IPS-18a (cell line): ENCODE data around the gene GALNT1.
A peak's percentile ranks its signal among the peaks of the same experiment; 100 is the strongest.
"Not testable (repeated sequence)": the region's sequence is repeated elsewhere in the genome, so short reads cannot be mapped to it uniquely, and the experiment has no call there.

ENCODE experiments used
- H3K27ac ChIP-seq: one replicate; pipeline ENCODE4 v1.5.1; 2013; ENCODE audit warnings: low read length
- H3K27me3 ChIP-seq: one replicate; pipeline ENCODE4 v1.6.1; 2013; ENCODE audit warnings: mild to moderate bottlenecking, low read length; ENCODE audit not compliant: control insufficient read depth, insufficient read depth
- H3K36me3 ChIP-seq: one replicate; pipeline ENCODE4 v1.6.1; 2013; ENCODE audit warnings: low read depth, low read length; ENCODE audit not compliant: control insufficient read depth
- H3K4me1 ChIP-seq: one replicate; pipeline ENCODE4 v1.6.1; 2013; ENCODE audit warnings: low read depth, low read length; ENCODE audit not compliant: control insufficient read depth
- H3K4me3 ChIP-seq: one replicate; pipeline ENCODE4 v1.5.1; 2013; ENCODE audit warnings: low read length
- H3K9ac ChIP-seq: one replicate; pipeline ENCODE4 v1.6.1; 2013; ENCODE audit warnings: mild to moderate bottlenecking, low read length, moderate library complexity
- H3K9me3 ChIP-seq: one replicate; pipeline ENCODE4 v1.6.1; 2013; ENCODE audit warnings: low read depth, low read length; ENCODE audit not compliant: control insufficient read depth

The GALNT1 gene

DNA sequence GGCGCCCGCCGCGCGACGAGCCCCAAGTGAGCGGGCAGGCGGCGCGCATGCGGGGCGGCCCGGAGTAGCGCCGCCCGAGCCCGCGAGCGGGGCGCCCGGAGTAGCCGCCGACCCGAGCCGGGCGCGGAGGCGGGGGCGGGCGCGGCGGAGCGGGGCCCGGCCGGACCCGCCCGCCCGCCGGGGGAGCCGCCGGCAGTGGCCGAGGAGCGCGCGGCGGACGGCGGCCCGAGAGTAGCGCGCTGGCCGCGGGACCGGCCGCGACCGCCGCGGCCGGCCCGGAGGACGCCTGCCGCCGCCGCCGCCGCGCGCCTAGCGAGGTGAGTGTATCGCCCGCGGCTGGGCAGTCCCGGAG is at the start of gene GALNT1:
Gene GALNT1, plus strand, starts transcription at position 195 of the 352 bp plus-strand sequence. CDS start 72,923 bp downstream, outside the sequence.
- Histone ChIP-seq H3K9me3 (peaks cover 5% of the 10 kb centered on the region), H3K36me3 (no peaks in the 10 kb centered on the region), H3K4me3 (peak within 1 kb of the TSS; percentile 86), H3K9ac (peak within 1 kb of the TSS; percentile 76), H3K27ac (no peak within 1 kb of the TSS), H3K4me1 (peaks cover 14% of the 10 kb centered on the region), H3K27me3 (peaks cover 21% of the 10 kb centered on the region)

- H3K27me3 ChIP-seq: no peaks in the 10 kb centered on the region
- H3K9ac ChIP-seq: no peak overlapping the region
- no peaks in the 10 kb centered on the region for H3K4me1 ChIP-seq
- H3K27ac ChIP-seq: no peak overlapping the region
- no peak overlapping the region for H3K4me3 ChIP-seq
- H3K9me3 ChIP-seq: peaks cover 4% of the 10 kb centered on the region
- no peaks in the 10 kb centered on the region for H3K36me3 ChIP-seq
Observed at GRCh38 chr18:35533916-35534405, 47.6 kb upstream of the GALNT1 start.

GRCh38 chr18:35535297-35535696 is 46.2 kb upstream of the GALNT1 start:
- Histone ChIP-seq H3K27ac (no peak overlapping the region), H3K27me3 (no peaks in the 10 kb centered on the region), H3K9me3 (peaks cover 4% of the 10 kb centered on the region), H3K9ac (no peak overlapping the region), H3K4me1 (no peaks in the 10 kb centered on the region), H3K36me3 (no peaks in the 10 kb centered on the region), H3K4me3 (no peak overlapping the region)

DNA sequence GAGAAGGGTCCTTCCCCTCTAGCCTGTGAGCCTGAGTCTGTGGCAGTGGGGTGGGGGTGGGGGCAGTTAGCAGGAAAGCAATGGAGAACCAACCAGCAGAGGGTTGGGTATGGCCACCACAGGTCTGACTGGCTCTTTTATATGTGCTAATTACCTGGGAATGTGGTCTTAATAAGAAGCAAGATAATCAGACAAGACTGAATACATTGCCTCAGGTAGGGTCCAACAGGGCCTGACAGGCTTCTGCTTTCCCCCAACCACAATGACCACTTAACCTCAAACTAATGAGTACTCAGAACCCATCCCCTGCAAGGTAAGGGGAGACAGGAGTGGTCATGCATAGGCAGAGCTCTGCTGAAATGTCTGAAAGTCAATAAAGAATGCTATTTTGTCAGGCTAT is 39.2 kb upstream of the GALNT1 start:
- Histone ChIP-seq H3K27me3 (no peaks in the 10 kb centered on the region), H3K9ac (no peak overlapping the region), H3K36me3 (no peaks in the 10 kb centered on the region), H3K4me3 (no peak overlapping the region), H3K9me3 (no peaks in the 10 kb centered on the region), H3K4me1 (no peaks in the 10 kb centered on the region), H3K27ac (no peak overlapping the region)

DNA sequence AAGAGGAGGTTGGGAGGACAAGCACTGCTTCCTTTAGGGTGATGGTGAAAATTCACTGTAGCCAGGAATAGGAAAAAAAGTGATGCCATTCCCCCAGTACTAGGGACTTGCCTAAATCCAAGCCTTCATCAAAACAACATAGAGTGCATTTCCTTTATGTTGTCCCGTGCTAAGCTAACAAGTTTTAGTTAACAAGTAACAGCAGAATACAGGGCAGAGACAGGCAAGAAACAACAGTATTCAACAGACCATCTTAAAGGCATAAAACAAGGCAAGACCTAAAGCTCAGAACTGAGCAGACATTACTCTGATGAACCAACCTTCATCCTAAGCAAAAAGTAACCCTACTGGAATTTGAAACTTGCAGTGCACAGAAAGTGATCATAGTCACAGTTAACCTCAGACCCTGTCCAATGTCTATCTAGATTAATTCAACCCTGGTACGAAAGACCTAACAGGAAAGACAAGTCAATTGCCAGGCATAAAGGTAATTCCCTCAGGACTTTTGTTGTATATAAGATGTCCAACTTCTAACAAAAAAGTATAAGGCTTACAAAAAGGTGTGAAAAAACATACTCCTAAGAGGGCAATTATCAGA is 34.4 kb upstream of the GALNT1 start:
- Histone ChIP-seq H3K27ac (no peak overlapping the region), H3K27me3 (no peaks in the 10 kb centered on the region), H3K4me3 (no peak overlapping the region), H3K4me1 (no peaks in the 10 kb centered on the region), H3K36me3 (no peaks in the 10 kb centered on the region), H3K9me3 (no peaks in the 10 kb centered on the region), H3K9ac (no peak overlapping the region)

- Histone ChIP-seq H3K36me3 (no peaks in the 10 kb centered on the region), H3K4me1 (no peaks in the 10 kb centered on the region), H3K9ac (no peak overlapping the region), H3K27me3 (no peaks in the 10 kb centered on the region), H3K9me3 (no peaks in the 10 kb centered on the region), H3K4me3 (no peak overlapping the region), H3K27ac (no peak overlapping the region)
Observed at GRCh38 chr18:35549564-35549963, 32.0 kb upstream of the GALNT1 start.

DNA sequence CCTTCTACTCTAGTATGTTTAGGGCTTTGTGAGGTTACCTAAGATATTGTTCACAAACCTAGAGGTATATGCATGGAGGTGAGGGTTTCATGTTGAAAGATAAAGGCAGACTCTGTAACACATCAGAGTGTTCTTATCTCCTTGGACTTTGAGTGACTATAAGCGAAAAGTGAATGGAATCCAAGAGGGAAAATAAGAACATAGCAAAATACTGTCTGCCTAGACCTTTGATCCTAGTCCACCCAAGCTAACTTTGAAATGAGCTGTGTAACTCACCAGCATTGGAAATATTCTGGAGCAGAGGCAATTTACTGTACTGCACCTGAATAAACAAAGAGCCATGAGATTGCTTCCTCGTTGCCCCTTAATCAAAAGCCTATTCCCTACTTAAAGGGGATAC is 28.2 kb upstream of the GALNT1 start:
- H3K27ac ChIP-seq: no peak overlapping the region
- H3K27me3 ChIP-seq: no peaks in the 10 kb centered on the region
- no peak overlapping the region for H3K4me3 ChIP-seq
- no peaks in the 10 kb centered on the region for H3K4me1 ChIP-seq
- no peaks in the 10 kb centered on the region for H3K9me3 ChIP-seq
- H3K9ac ChIP-seq: no peak overlapping the region
- H3K36me3 ChIP-seq: no peaks in the 10 kb centered on the region

- H3K9me3 ChIP-seq, H3K4me1 ChIP-seq, H3K27me3 ChIP-seq, H3K4me3 ChIP-seq, H3K36me3 ChIP-seq, H3K9ac ChIP-seq, H3K27ac ChIP-seq: not testable (repeated sequence)
Observed at GRCh38 chr18:35555538-35555937, 26.0 kb upstream of the GALNT1 start.

- Histone ChIP-seq H3K4me3 (no peak overlapping the region), H3K4me1 (no peaks in the 10 kb centered on the region), H3K36me3 (no peaks in the 10 kb centered on the region), H3K9me3 (no peaks in the 10 kb centered on the region), H3K9ac (no peak overlapping the region), H3K27ac (no peak overlapping the region), H3K27me3 (no peaks in the 10 kb centered on the region)
Observed at GRCh38 chr18:35559867-35560266, 21.7 kb upstream of the GALNT1 start.

DNA sequence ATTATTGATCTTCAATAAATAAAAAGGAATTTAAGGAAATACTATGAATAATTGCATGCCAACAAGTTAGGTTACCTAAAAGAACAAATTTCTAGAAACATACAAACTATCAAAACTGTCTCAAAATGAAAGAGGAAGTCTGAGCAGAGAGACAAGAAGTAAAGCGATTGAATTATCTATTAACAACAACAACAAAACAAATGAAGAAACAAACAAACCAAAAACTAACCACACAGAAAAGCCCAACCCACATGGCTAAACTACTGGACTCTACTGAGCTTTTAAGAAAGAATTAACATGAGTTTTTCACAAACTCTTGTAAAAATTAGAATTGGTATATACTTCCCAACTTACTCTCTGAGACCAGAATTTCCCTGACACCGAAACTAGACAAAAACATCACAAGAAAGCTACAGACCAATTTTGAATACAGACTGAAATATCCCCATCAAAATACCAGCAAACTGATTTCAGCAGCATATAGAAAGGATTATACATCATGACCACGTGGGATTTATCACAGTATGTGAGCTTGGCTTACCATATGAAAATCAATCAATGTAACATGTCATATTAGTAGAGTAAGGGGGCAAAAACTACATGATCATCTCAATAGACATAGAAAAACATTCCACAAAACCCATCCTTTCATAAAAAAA is 16.6 kb upstream of the GALNT1 start:
- Histone ChIP-seq H3K9me3 (no peaks in the 10 kb centered on the region), H3K27ac (no peak overlapping the region), H3K27me3 (no peaks in the 10 kb centered on the region)

GRCh38 chr18:35566019-35566418 is 15.5 kb upstream of the GALNT1 start:
- Histone ChIP-seq H3K9ac (no peak overlapping the region), H3K4me3 (no peak overlapping the region), H3K27ac (no peak overlapping the region), H3K4me1 (no peaks in the 10 kb centered on the region), H3K36me3 (no peaks in the 10 kb centered on the region), H3K27me3 (no peaks in the 10 kb centered on the region), H3K9me3 (no peaks in the 10 kb centered on the region)

More for the DNA sequence above, 16.6 kb upstream of the GALNT1 start:
- Histone ChIP-seq H3K4me3 (no peak overlapping the region), H3K4me1 (no peaks in the 10 kb centered on the region), H3K36me3 (no peaks in the 10 kb centered on the region), H3K9ac (no peak overlapping the region)

- no peak overlapping the region for H3K4me3 ChIP-seq
- no peaks in the 10 kb centered on the region for H3K9me3 ChIP-seq
- no peak overlapping the region for H3K27ac ChIP-seq
- H3K36me3 ChIP-seq: no peaks in the 10 kb centered on the region
- H3K9ac ChIP-seq: no peak overlapping the region
- no peaks in the 10 kb centered on the region for H3K4me1 ChIP-seq
- no peaks in the 10 kb centered on the region for H3K27me3 ChIP-seq
Observed at GRCh38 chr18:35570182-35570581, 11.4 kb upstream of the GALNT1 start.
